WTC11 (cell line): ENCODE measurements around the gene IER2.

Experiments used
- ZNF396 ChIP-seq: fragments of 250-450 bp; sonication (Bioruptor Pico); IDR thresholded peaks from 2 replicates; pipeline ENCODE4 v1.8.0; 2021; ENCODE audit warnings: mild to moderate bottlenecking, moderate library complexity, borderline replicate concordance
- TF ChIP-seq, protein P1 (sequence below): fragments of 200-600 bp; IDR thresholded peaks from 2 replicates; pipeline ENCODE4 v1.8.0; 2022; ENCODE audit warnings: antibody characterized with exemption

DNA sequence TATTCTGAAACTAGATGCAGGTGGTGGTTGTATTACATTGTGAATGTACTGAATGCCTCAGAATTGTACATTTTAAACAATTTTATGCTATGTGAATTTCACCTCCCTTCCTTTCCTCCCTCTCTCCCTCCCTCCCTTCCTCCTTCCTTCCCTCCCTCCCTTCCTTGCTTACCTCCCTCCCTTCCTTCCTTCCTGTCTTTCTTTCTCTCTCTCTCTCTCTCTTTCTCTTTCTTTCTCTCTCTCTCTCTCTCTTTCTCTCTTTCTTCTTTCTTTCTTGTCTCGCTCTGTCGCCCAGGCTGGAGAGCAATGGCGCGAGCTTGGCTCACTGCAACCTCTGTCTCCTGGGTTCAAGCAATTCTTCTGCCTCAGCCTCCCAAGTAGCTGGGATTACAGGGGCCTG, 37.2 kb downstream of the IER2 start:
- TF ChIP-seq, protein P1, sequence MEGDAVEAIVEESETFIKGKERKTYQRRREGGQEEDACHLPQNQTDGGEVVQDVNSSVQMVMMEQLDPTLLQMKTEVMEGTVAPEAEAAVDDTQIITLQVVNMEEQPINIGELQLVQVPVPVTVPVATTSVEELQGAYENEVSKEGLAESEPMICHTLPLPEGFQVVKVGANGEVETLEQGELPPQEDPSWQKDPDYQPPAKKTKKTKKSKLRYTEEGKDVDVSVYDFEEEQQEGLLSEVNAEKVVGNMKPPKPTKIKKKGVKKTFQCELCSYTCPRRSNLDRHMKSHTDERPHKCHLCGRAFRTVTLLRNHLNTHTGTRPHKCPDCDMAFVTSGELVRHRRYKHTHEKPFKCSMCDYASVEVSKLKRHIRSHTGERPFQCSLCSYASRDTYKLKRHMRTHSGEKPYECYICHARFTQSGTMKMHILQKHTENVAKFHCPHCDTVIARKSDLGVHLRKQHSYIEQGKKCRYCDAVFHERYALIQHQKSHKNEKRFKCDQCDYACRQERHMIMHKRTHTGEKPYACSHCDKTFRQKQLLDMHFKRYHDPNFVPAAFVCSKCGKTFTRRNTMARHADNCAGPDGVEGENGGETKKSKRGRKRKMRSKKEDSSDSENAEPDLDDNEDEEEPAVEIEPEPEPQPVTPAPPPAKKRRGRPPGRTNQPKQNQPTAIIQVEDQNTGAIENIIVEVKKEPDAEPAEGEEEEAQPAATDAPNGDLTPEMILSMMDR, result no peak
- no peak for TF ChIP-seq ZNF396 (CRISPR knock-in tag)
